ENCODE results near the gene ZNF207. TPM values are rescaled to one million over a fixed set of nuclear protein-coding genes. Genes with fewer than 3 reads are reported as not detected.
"Not testable (repeated sequence)": the region's sequence is repeated elsewhere in the genome, so short reads cannot be mapped to it uniquely, and the experiment has no call there.

The ZNF207 gene
- total and polyA plus RNA-seq, 2 donors from 2014 or later: 54.3 to 150 TPM

DNA sequence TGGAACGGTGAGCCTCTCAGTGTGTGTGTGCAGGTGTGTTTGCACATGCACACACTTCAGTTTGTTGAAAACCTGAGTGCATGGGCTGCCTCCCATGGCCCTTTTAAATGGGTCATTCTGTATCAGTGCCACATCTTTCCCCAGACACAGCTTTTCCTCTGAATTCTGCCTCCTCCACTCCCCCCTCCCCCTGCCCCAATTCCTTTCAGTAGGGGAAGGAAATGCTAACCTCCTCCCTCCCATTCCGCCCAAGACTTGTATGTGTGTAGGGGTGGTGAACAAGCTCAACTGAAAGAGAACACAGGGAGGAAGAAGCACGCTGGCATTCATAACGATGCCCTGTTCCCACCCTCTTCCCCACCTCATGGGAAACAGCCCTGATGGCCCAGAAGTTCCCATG is 42.3 kb upstream of the ZNF207 start:
- H3K9ac ChIP-seq (ENCODE audit: low read length in 3 of 3): no peak overlapping the region
- TF ChIP-seq CTCF (IDR thresholded peaks at IDR 0.05; ENCODE audit: borderline replicate concordance, extremely low read depth, insufficient read depth): no peak
- FAIRE-seq: no peak
- no peak overlapping the region for H3K27ac ChIP-seq (ENCODE audit: low read depth in 2 of 2, low read length in 2 of 2)
- no peaks in the 10 kb centered on the region for H3K27me3 ChIP-seq (ENCODE audit: control insufficient read depth, insufficient read depth, low read length)
- H3K36me3 ChIP-seq (ENCODE audit: control insufficient read depth in 2 of 3, insufficient read depth in 3 of 3, low read length in 3 of 3): no peaks in the 10 kb centered on the region
- intact Hi-C loops (cut with DNase I): no loop called here
- peaks cover 0 to 3% (median 0%) of the 10 kb centered on the region in 3 donors for H3K4me1 ChIP-seq (ENCODE audit: control insufficient read depth in 2 of 3, insufficient read depth in 2 of 3, low read depth in 1 of 3, low read length in 3 of 3)
- no peak for DNase-seq
- H3K4me3 ChIP-seq (ENCODE audit: low read length in 3 of 3): no peak overlapping the region
- no peaks in the 10 kb centered on the region for H3K9me3 ChIP-seq (ENCODE audit: control insufficient read depth in 2 of 3, insufficient read depth in 1 of 3, low read length in 3 of 3)

- intact Hi-C loops (cut with DNase I): no loop called here
Observed at GRCh38 chr17:32311028-32311536, 38.9 kb upstream of the ZNF207 start.

DNA sequence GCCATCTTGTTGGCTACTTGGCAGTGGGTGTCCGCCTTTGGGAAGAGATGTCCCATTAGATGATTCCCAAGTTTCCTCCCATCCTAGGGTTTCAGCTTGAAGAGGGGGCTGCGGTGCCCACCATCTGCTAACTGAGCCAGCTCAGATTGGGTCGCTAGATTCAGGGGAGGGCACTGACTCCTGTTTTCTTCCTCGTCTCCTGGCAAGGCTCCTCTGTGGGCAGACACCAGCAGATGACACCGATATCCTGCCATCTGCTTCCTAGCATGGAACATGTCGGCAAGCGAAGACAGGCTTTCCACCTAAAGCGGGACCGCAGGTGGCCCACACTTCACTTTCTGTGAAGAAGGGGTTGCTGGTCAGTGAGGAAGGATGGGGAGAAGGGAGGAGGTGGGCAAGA is 35.3 kb upstream of the ZNF207 start:
- Histone ChIP-seq H3K36me3 (ENCODE audit: control insufficient read depth in 2 of 3, insufficient read depth in 3 of 3, low read length in 3 of 3) (no peaks in the 10 kb centered on the region), H3K4me3 (ENCODE audit: low read length in 3 of 3) (no peak overlapping the region), H3K9me3 (ENCODE audit: control insufficient read depth in 2 of 3, insufficient read depth in 1 of 3, low read length in 3 of 3) (no peaks in the 10 kb centered on the region), H3K4me1 (ENCODE audit: control insufficient read depth in 2 of 3, insufficient read depth in 2 of 3, low read depth in 1 of 3, low read length in 3 of 3) (no peaks in the 10 kb centered on the region), H3K27me3 (ENCODE audit: control insufficient read depth, insufficient read depth, low read length) (no peaks in the 10 kb centered on the region), H3K27ac (ENCODE audit: low read depth in 2 of 2, low read length in 2 of 2) (no peak overlapping the region), H3K9ac (ENCODE audit: low read length in 3 of 3) (no peak overlapping the region)
- no peak for TF ChIP-seq CTCF (IDR thresholded peaks at IDR 0.05; ENCODE audit: borderline replicate concordance, extremely low read depth, insufficient read depth)
- FAIRE-seq (no peak), DNase-seq (no peak)
- intact Hi-C loops (cut with DNase I): no loop called here

More at GRCh38 chr17:32311028-32311536, 38.9 kb upstream of the ZNF207 start:
- no peak overlapping the region for H3K4me3 ChIP-seq (ENCODE audit: low read length in 3 of 3)
- H3K4me1 ChIP-seq (ENCODE audit: control insufficient read depth in 2 of 3, insufficient read depth in 2 of 3, low read depth in 1 of 3, low read length in 3 of 3): no peaks in the 10 kb centered on the region
- H3K36me3 ChIP-seq (ENCODE audit: control insufficient read depth in 2 of 3, insufficient read depth in 3 of 3, low read length in 3 of 3): no peaks in the 10 kb centered on the region
- no peak for TF ChIP-seq CTCF (IDR thresholded peaks at IDR 0.05; ENCODE audit: borderline replicate concordance, extremely low read depth, insufficient read depth)
- DNase-seq (peak in 1 of 5 donors; percentile 73), FAIRE-seq (no peak)
- no peaks in the 10 kb centered on the region for H3K27me3 ChIP-seq (ENCODE audit: control insufficient read depth, insufficient read depth, low read length)
- H3K9ac ChIP-seq (ENCODE audit: low read length in 3 of 3): no peak overlapping the region
- H3K27ac ChIP-seq (ENCODE audit: low read depth in 2 of 2, low read length in 2 of 2): no peak overlapping the region
- no peaks in the 10 kb centered on the region for H3K9me3 ChIP-seq (ENCODE audit: control insufficient read depth in 2 of 3, insufficient read depth in 1 of 3, low read length in 3 of 3)

GRCh38 chr17:32315171-32315570 is 34.8 kb upstream of the ZNF207 start:
- H3K4me1 ChIP-seq (ENCODE audit: control insufficient read depth in 2 of 3, insufficient read depth in 2 of 3, low read depth in 1 of 3, low read length in 3 of 3): no peaks in the 10 kb centered on the region
- H3K9ac ChIP-seq (ENCODE audit: low read length in 3 of 3): no peak overlapping the region
- DNase-seq: no peak
- H3K36me3 ChIP-seq (ENCODE audit: control insufficient read depth in 2 of 3, insufficient read depth in 3 of 3, low read length in 3 of 3): no peaks in the 10 kb centered on the region
- no peak overlapping the region for H3K4me3 ChIP-seq (ENCODE audit: low read length in 3 of 3)
- no peak for FAIRE-seq
- no peak for TF ChIP-seq CTCF (IDR thresholded peaks at IDR 0.05; ENCODE audit: borderline replicate concordance, extremely low read depth, insufficient read depth)
- intact Hi-C loops (cut with DNase I): no loop called here
- no peaks in the 10 kb centered on the region for H3K9me3 ChIP-seq (ENCODE audit: control insufficient read depth in 2 of 3, insufficient read depth in 1 of 3, low read length in 3 of 3)
- H3K27me3 ChIP-seq (ENCODE audit: control insufficient read depth, insufficient read depth, low read length): no peaks in the 10 kb centered on the region
- no peak overlapping the region for H3K27ac ChIP-seq (ENCODE audit: low read depth in 2 of 2, low read length in 2 of 2)

DNA sequence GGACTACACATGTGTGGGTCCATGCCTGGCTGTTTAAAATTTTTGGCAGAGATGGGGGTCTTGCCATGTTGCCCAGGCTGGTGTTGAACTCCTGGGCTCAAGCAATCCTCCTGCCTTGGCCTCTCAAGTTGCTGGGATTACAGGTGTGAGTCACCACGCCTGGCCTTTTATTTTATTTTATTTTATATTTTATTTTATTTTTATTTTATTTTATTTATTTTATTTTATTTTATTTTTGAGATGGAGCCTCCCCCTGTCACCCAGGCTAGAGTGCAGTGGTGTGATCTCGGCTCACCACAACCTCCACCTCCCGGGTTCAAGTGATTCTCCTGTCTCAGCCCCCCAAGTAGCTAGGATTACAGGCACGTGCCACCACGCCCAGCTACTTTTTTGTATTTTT is 33.3 kb upstream of the ZNF207 start:
- H3K9me3 ChIP-seq (ENCODE audit: control insufficient read depth in 2 of 3, insufficient read depth in 1 of 3, low read length in 3 of 3); H3K9ac ChIP-seq (ENCODE audit: low read length in 3 of 3); intact Hi-C loops (cut with DNase I); FAIRE-seq; H3K27me3 ChIP-seq (ENCODE audit: control insufficient read depth, insufficient read depth, low read length); DNase-seq; H3K4me1 ChIP-seq (ENCODE audit: control insufficient read depth in 2 of 3, insufficient read depth in 2 of 3, low read depth in 1 of 3, low read length in 3 of 3); H3K4me3 ChIP-seq (ENCODE audit: low read length in 3 of 3); H3K36me3 ChIP-seq (ENCODE audit: control insufficient read depth in 2 of 3, insufficient read depth in 3 of 3, low read length in 3 of 3); H3K27ac ChIP-seq (ENCODE audit: low read depth in 2 of 2, low read length in 2 of 2): not testable (repeated sequence)
